ENCODE results near the gene CCDC92B. TPM values are rescaled to one million over a fixed set of nuclear protein-coding genes. Genes with fewer than 3 reads are reported as not detected.

The CCDC92B gene
- total RNA-seq, 1 donor from 2014 or later, result 0.17 TPM

DNA sequence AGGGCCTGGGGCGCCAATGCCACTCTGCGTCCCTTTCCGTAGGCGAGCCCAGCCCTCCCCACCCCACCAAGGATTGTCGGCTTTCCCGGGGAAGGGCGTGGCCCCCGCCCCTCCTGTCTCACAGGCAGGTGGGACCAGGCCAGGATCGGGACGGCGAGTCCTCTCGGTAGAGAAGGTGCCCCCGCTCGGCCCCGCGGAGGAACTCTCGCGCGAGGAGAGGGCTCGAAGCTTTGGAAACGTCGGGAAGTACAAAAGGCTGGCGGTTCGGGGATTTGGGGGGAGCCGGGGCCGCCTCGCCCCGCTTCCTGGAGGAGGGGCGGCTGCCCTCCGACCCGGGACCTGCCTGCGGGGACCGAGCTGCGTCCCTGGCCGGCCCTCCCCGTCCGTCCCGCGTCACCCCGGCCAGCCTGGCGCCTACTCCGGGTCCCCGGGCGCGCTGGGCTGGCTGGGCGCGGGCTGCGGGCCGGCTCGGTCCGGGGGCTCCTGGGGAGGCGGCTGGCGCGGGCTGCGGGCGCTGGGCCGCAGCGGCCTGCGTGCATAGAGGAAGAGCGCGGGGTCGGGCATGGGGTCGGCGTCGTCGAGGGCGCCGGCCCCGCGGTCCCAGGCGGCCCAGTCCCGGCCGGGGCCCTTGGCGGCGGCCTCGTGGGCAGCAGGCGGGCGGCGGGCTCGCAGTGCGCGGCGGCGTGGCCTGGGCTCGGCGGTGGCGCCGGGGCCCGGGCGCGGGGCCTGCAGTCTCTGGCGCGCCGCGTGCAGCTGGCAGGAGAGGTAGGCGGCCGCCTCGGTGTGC, 25.3 kb downstream of the CCDC92B start:
- Histone ChIP-seq H3K4me3 (peak overlapping the region; percentile 37), H3K27ac (no peak overlapping the region), H3K4me1 (peaks cover 7% of the 10 kb centered on the region), H4K20me1 (ENCODE audit: low read depth) (peaks cover 5% of the 10 kb centered on the region), H3K79me2 (ENCODE audit: low read depth) (no peaks in the 10 kb centered on the region), H3K4me2 (peak overlapping the region; percentile 74), H3K9ac (no peak overlapping the region), H3K27me3 (peaks cover 29% of the 10 kb centered on the region), H3K9me3 (ENCODE audit: low read depth) (no peaks in the 10 kb centered on the region), H2AFZ (replicated peaks) (no peak overlapping the region), H3K36me3 (no peaks in the 10 kb centered on the region), H3F3A (ENCODE audit: low read depth) (peaks cover 35% of the 10 kb centered on the region)
- TF ChIP-seq CTCF (IDR thresholded peaks at IDR 0.05) (no peak), EZH2phosphoT487 (IDR thresholded peaks at IDR 0.05) (no peak), EZH2 (IDR thresholded peaks at IDR 0.05) (no peak)
- H3K36me3 Mint-ChIP-seq, result no peaks in the 10 kb centered on the region
- H3K27me3 Mint-ChIP-seq (ENCODE audit: insufficient read depth, low read depth), result peaks cover 31% of the 10 kb centered on the region
- H3K9me3 Mint-ChIP-seq, result no peaks in the 10 kb centered on the region
- peak; percentile 78 for DNase-seq (ENCODE audit: low spot score)
- H3K27ac Mint-ChIP-seq, result no peak overlapping the region
- no peaks in the 10 kb centered on the region for H3K4me1 Mint-ChIP-seq
- H3K4me3 Mint-ChIP-seq, result no peak overlapping the region

DNA sequence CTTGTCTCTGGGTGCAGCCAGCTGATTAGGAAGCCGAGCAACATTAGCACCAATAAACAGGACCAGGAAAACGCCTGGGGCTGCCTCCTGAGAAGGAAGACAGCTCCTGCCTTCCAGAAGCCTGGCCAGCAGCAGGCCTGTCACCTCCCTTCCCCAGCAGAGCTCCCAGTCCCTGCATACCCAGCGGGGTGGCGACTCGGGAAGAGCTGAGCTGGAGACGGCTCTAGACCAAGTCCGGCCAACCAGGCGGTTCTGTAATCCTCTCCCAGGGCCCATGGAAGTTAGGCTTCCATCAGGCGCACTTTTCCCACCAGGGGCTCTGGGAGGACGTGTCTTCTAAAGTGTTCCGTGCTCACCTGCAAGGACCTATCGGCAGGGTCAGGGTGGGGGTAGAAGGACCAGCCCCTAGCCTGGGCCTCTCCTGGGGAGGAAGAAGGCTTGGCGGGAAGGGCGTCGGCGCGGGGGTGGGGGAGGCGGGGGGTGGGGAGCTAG, 25.9 kb downstream of the CCDC92B start:
- H3K27me3 Mint-ChIP-seq (ENCODE audit: insufficient read depth, low read depth), result peaks cover 29% of the 10 kb centered on the region
- no peaks in the 10 kb centered on the region for H3K4me1 Mint-ChIP-seq
- no peaks in the 10 kb centered on the region for H3K36me3 ChIP-seq
- peaks cover 35% of the 10 kb centered on the region for H3F3A ChIP-seq (ENCODE audit: low read depth)
- H3K4me3 ChIP-seq, result peak overlapping the region; percentile 37
- DNase-seq (ENCODE audit: low spot score), result peak; percentile 61
- H3K4me2 ChIP-seq, result peak overlapping the region; percentile 74
- H3K4me3 Mint-ChIP-seq, result peak overlapping the region; percentile 46
- peaks cover 29% of the 10 kb centered on the region for H3K27me3 ChIP-seq
- TF ChIP-seq EZH2phosphoT487 (IDR thresholded peaks at IDR 0.05), result no peak
- TF ChIP-seq EZH2 (IDR thresholded peaks at IDR 0.05), result no peak
- TF ChIP-seq CTCF (IDR thresholded peaks at IDR 0.05), result no peak
- H3K4me1 ChIP-seq, result peaks cover 7% of the 10 kb centered on the region
- H3K9me3 ChIP-seq (ENCODE audit: low read depth), result no peaks in the 10 kb centered on the region
- H3K27ac ChIP-seq, result no peak overlapping the region
- no peak overlapping the region for H3K9ac ChIP-seq
- no peaks in the 10 kb centered on the region for H3K9me3 Mint-ChIP-seq
- H2AFZ ChIP-seq (replicated peaks), result no peak overlapping the region
- peaks cover 5% of the 10 kb centered on the region for H4K20me1 ChIP-seq (ENCODE audit: low read depth)
- no peaks in the 10 kb centered on the region for H3K36me3 Mint-ChIP-seq
- H3K79me2 ChIP-seq (ENCODE audit: low read depth), result no peaks in the 10 kb centered on the region
- no peak overlapping the region for H3K27ac Mint-ChIP-seq

DNA sequence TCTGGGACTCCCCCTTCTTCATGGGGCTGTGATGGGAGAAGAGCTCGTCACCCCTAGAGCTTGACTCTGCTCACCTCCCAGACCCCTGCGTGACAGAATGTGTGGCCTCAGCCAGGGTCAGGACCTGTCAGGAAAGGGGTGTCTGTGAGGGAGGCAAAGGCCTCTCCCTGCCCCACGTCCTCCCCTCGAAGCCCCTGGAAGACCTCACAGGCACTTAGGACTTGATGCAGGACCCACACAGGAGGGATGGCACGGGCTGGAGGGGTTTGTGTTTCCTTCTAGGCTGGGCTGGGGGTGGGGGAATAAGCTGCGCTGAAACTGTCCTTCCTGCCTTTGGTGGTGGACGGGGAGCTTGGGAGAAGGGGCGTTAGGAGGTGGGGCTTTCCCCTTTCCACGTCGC, 26.8 kb downstream of the CCDC92B start:
- Histone ChIP-seq H3K9ac (no peak overlapping the region), H3K4me1 (peaks cover 7% of the 10 kb centered on the region), H3K4me2 (no peak overlapping the region), H2AFZ (replicated peaks) (no peak overlapping the region), H3K9me3 (ENCODE audit: low read depth) (no peaks in the 10 kb centered on the region), H3K79me2 (ENCODE audit: low read depth) (no peaks in the 10 kb centered on the region), H3K36me3 (no peaks in the 10 kb centered on the region), H3K27ac (no peak overlapping the region), H3F3A (ENCODE audit: low read depth) (peaks cover 35% of the 10 kb centered on the region), H4K20me1 (ENCODE audit: low read depth) (peaks cover 5% of the 10 kb centered on the region), H3K4me3 (no peak overlapping the region), H3K27me3 (peaks cover 29% of the 10 kb centered on the region)
- Mint-ChIP-seq H3K36me3 (no peaks in the 10 kb centered on the region), H3K27ac (no peak overlapping the region), H3K9me3 (no peaks in the 10 kb centered on the region), H3K4me3 (no peak overlapping the region), H3K4me1 (no peaks in the 10 kb centered on the region), H3K27me3 (ENCODE audit: insufficient read depth, low read depth) (peaks cover 28% of the 10 kb centered on the region)
- TF ChIP-seq CTCF (IDR thresholded peaks at IDR 0.05) (no peak), EZH2phosphoT487 (IDR thresholded peaks at IDR 0.05) (no peak), EZH2 (IDR thresholded peaks at IDR 0.05) (no peak)
- no peak for DNase-seq (ENCODE audit: low spot score)

All from neural progenitor cell (in vitro differentiated cells).